IMR-90 (cell line): ENCODE data around the gene ACRBP. TPM values are rescaled to one million over a fixed set of nuclear protein-coding genes. Genes with fewer than 3 reads are reported as not detected.

ENCODE experiments used
- ATAC-seq: fragments of 200-7000 bp; cut with Tn5 transposase; 2 replicates; pipeline ENCODE4 v1.9.1; 2020; ENCODE audit warnings: low read depth, mild to moderate bottlenecking, moderate library complexity
- BruUV-seq: library from RNA; stranded (reverse); fragments of 400-500 nt; replicated peaks from 2 replicates; lab custom pipeline; 2021; lab: Mats Ljungman, UMichigan
- CTCF ChIA-PET: fragments of 300-600 bp; formaldehyde crosslinking; extraction: SDS; loops from one replicate; lab custom pipeline; 2021; ENCODE audit warnings: antibody characterized with exemption; lab: Yijun Ruan, JAX
- POLR2A ChIA-PET: fragments of 300-600 bp; sonication (Branson Sonifier 250); formaldehyde crosslinking; loops from one replicate; lab custom pipeline; 2022; ENCODE audit warnings: antibody characterized with exemption; ENCODE audit not compliant: unreplicated experiment; lab: Charles Lee
- DNase-seq: peaks from one replicate; pipeline ENCODE4 v3.0.0; 2013
- H2AFZ ChIP-seq: replicated peaks from 2 replicates; pipeline ENCODE3; 2013; ENCODE audit warnings: low read length, mild to moderate bottlenecking; ENCODE audit not compliant: poor library complexity
- H2AK5ac ChIP-seq: 2 replicates; pipeline ENCODE4 v1.6.1; 2013; ENCODE audit warnings: low read depth, low read length, inconsistent platforms
- H2AK9ac ChIP-seq: replicated peaks from 2 replicates; pipeline ENCODE3; 2013; ENCODE audit warnings: mild to moderate bottlenecking, low read depth, low read length, moderate library complexity; ENCODE audit not compliant: poor library complexity
- H2BK120ac ChIP-seq: 2 replicates; pipeline ENCODE4 v1.6.1; 2013; ENCODE audit warnings: low read depth, low read length, inconsistent platforms
- H2BK15ac ChIP-seq: 3 replicates; pipeline ENCODE4 v1.6.1; 2013; ENCODE audit warnings: low read depth, low read length, inconsistent platforms
- H2BK20ac ChIP-seq: 2 replicates; pipeline ENCODE4 v1.6.1; 2013; ENCODE audit warnings: low read depth, mild to moderate bottlenecking, inconsistent platforms, low read length, moderate library complexity
- H2BK5ac ChIP-seq: 2 replicates; pipeline ENCODE4 v1.6.1; 2013; ENCODE audit warnings: mild to moderate bottlenecking, low read depth, low read length, inconsistent platforms; ENCODE audit not compliant: poor library complexity, severe bottlenecking
- H3K14ac ChIP-seq: replicated peaks from 2 replicates; pipeline ENCODE4 v1.6.1; 2013; ENCODE audit warnings: low read depth, low read length, inconsistent platforms
- H3K18ac ChIP-seq: 2 replicates; pipeline ENCODE4 v1.6.1; 2013; ENCODE audit warnings: low read depth, low read length, control low read depth
- H3K23ac ChIP-seq: 2 replicates; pipeline ENCODE4 v1.6.1; 2013; ENCODE audit warnings: low read depth, low read length, inconsistent platforms
- H3K27ac ChIP-seq: 2 replicates; pipeline ENCODE4 v1.5.1; 2013; ENCODE audit warnings: mild to moderate bottlenecking, control low read depth, low read length; ENCODE audit not compliant: insufficient read depth
- H3K27me3 ChIP-seq: 2 replicates; pipeline ENCODE4 v1.6.1; 2013; ENCODE audit warnings: low read length; ENCODE audit not compliant: control insufficient read depth, insufficient read depth
- H3K36me3 ChIP-seq: 2 replicates; pipeline ENCODE4 v1.6.1; 2013; ENCODE audit warnings: low read length, mixed read lengths; ENCODE audit not compliant: control insufficient read depth, insufficient read depth
- H3K4ac ChIP-seq: 2 replicates; pipeline ENCODE4 v1.6.1; 2013; ENCODE audit warnings: low read depth, low read length, inconsistent platforms
- H3K4me1 ChIP-seq: 2 replicates; pipeline ENCODE4 v1.6.1; 2013; ENCODE audit warnings: low read length, mixed read lengths; ENCODE audit not compliant: control insufficient read depth, insufficient read depth
- H3K4me2 ChIP-seq: 2 replicates; pipeline ENCODE4 v1.6.1; 2013; ENCODE audit warnings: low read depth, mild to moderate bottlenecking, control low read depth, low read length, moderate library complexity
- H3K4me3 ChIP-seq: 2 replicates; pipeline ENCODE4 v1.5.1; 2013; ENCODE audit warnings: low read depth, mild to moderate bottlenecking, control low read depth, low read length, moderate library complexity; ENCODE audit not compliant: insufficient read depth
- H3K56ac ChIP-seq: 2 replicates; pipeline ENCODE4 v1.6.1; 2013; ENCODE audit warnings: low read length, inconsistent platforms; ENCODE audit not compliant: insufficient read depth; ENCODE audit errors: extremely low read depth
- H3K79me1 ChIP-seq, 2 experiments: 2 replicates each; pipeline ENCODE4 v1.6.1; 2013; ENCODE audit warnings: low read length in 2 of 2, inconsistent platforms in 1 of 2, low read depth in 1 of 2
- H3K9ac ChIP-seq: 2 replicates; pipeline ENCODE4 v1.6.1; 2013; ENCODE audit warnings: low read depth, low read length, control low read depth
- H3K9me1 ChIP-seq: 2 replicates; pipeline ENCODE4 v1.6.1; 2013; ENCODE audit warnings: low read length, inconsistent platforms; ENCODE audit not compliant: insufficient read depth
- H3K9me3 ChIP-seq: 2 replicates; pipeline ENCODE4 v1.6.1; 2013; ENCODE audit warnings: low read length; ENCODE audit not compliant: control insufficient read depth, insufficient read depth
- H4K20me1 ChIP-seq: 2 replicates; pipeline ENCODE4 v1.6.1; 2013; ENCODE audit warnings: low read length, inconsistent platforms; ENCODE audit not compliant: insufficient read depth
- H4K5ac ChIP-seq: 2 replicates; pipeline ENCODE4 v1.6.1; 2013; ENCODE audit warnings: mild to moderate bottlenecking, low read depth, low read length, control low read depth
- H4K8ac ChIP-seq, 2 experiments: 2 replicates each; pipeline ENCODE4 v1.6.1; 2013; ENCODE audit warnings: low read depth in 2 of 2, low read length in 2 of 2, control low read depth in 1 of 2, inconsistent platforms in 1 of 2
- H4K91ac ChIP-seq: 2 replicates; pipeline ENCODE4 v1.6.1; 2013; ENCODE audit warnings: low read depth, low read length, inconsistent platforms; ENCODE audit not compliant: insufficient read depth
- BHLHE40 ChIP-seq: fragments of 150-350 bp; IDR thresholded peaks from 2 replicates; pipeline ENCODE4 v1.6.1; 2016; ENCODE audit warnings: mild to moderate bottlenecking, low read depth, low read length
- CEBPB ChIP-seq: IDR thresholded peaks from 2 replicates; pipeline ENCODE4 v1.6.1; 2012; ENCODE audit warnings: low read depth, low read length, improper control_type of control experiment
- CHD1 ChIP-seq: IDR thresholded peaks from 2 replicates; pipeline ENCODE4 v1.6.1; 2012; ENCODE audit warnings: low read depth, low read length, improper control_type of control experiment
- CTCF ChIP-seq: conservative IDR thresholded peaks from 2 replicates; pipeline ENCODE4 v1.5.1; 2012; ENCODE audit warnings: mild to moderate bottlenecking, low read depth, low read length, improper control_type of control experiment
- FOS ChIP-seq: fragments of 150-350 bp; IDR thresholded peaks from 2 replicates; pipeline ENCODE4 v1.6.1; 2016; ENCODE audit warnings: low read depth, low read length
- MAFK ChIP-seq: IDR thresholded peaks from 2 replicates; pipeline ENCODE4 v1.6.1; 2012; ENCODE audit warnings: low read depth, low read length, improper control_type of control experiment
- MAZ ChIP-seq: IDR thresholded peaks from 2 replicates; pipeline ENCODE4 v1.6.1; 2012; ENCODE audit warnings: low read depth, mild to moderate bottlenecking, low read length, improper control_type of control experiment, moderate library complexity, borderline replicate concordance
- MXI1 ChIP-seq: IDR thresholded peaks from 2 replicates; pipeline ENCODE4 v1.6.1; 2012; ENCODE audit warnings: low read depth, mild to moderate bottlenecking, low read length, moderate library complexity, borderline replicate concordance
- NFE2L2 ChIP-seq: fragments of 150-350 bp; IDR thresholded peaks from 2 replicates; pipeline ENCODE4 v1.6.1; 2016; ENCODE audit warnings: low read depth, mild to moderate bottlenecking, low read length
- POLR2A ChIP-seq: IDR thresholded peaks from 2 replicates; pipeline ENCODE4 v1.6.1; 2012; ENCODE audit warnings: mild to moderate bottlenecking, low read depth, low read length
- RAD21 ChIP-seq: IDR thresholded peaks from 2 replicates; pipeline ENCODE4 v1.6.1; 2012; ENCODE audit warnings: low read length, improper control_type of control experiment
- RFX5 ChIP-seq: IDR thresholded peaks from 2 replicates; pipeline ENCODE4 v1.8.0; 2012; ENCODE audit warnings: low read depth, mild to moderate bottlenecking, low read length, moderate library complexity
- SMC3 ChIP-seq: fragments of 150-350 bp; IDR thresholded peaks from 2 replicates; pipeline ENCODE4 v1.6.1; 2016; ENCODE audit warnings: low read depth, mild to moderate bottlenecking, antibody characterized with exemption, low read length, moderate library complexity
- USF2 ChIP-seq: fragments of 150-350 bp; IDR thresholded peaks from 2 replicates; pipeline ENCODE4 v1.6.1; 2017; ENCODE audit warnings: mild to moderate bottlenecking, antibody characterized with exemption, low read length, low read depth
- WGBS, 2 experiments: methylation state at CpG; one replicate each; pipeline versions ENCODE4 v1.1.5 to v1.1.7; 2013; ENCODE audit warnings: missing lambda C conversion rate in 2 of 2; ENCODE audit not compliant: insufficient read length in 1 of 2; ENCODE audit errors: extremely low coverage in 2 of 2; 5-methylcytosine and 5-hydroxymethylcytosine counted together
- dilution Hi-C: fragments of 300-500 bp; cut with HindIII; formaldehyde crosslinking; loops from one replicate; pipeline ENCODE4 v1.14.3; 2018; ENCODE audit warnings: low sequenced_read_pairs; ENCODE audit not compliant: unreplicated experiment
- in situ Hi-C: fragments of 300-500 bp; cut with MboI; formaldehyde crosslinking; loops from 3 replicates; pipeline ENCODE4 v1.14.3; 2019; ENCODE audit warnings: low sequenced_read_pairs, inconsistent platforms, mixed read lengths
- intact Hi-C: fragments of 100-400 bp; cut with micrococcal nuclease; formaldehyde crosslinking; loops from 2 replicates; pipeline ENCODE4 v1.10.0; 2022
- polyA plus RNA-seq, 3 experiments: library from polyadenylated mRNA; depleted of rRNA; stranded (reverse); fragments of >200 nt; gene quantifications; 2 replicates each; pipeline ENCODE4 v1.2.3, GENCODE V29; 2012; ENCODE audit warnings: low replicate concordance in 1 of 3
- total RNA-seq: library from RNA; depleted of rRNA; stranded (reverse); fragments of >200 nt; gene quantifications from 2 replicates; pipeline ENCODE4 v1.2.3, GENCODE V29; 2012

The ACRBP gene
- total and polyA plus RNA-seq, 2 of the 4 experiments (the other 2 are of a cell fraction), result 0.38 TPM; not detected in 1

GRCh38 chr12:6604259-6605029, 42.8 kb downstream of the ACRBP start:
- Histone ChIP-seq H3K79me1 (peaks cover 47 to 69% of the 10 kb centered on the region in 2 experiments), H2AFZ (peak overlapping the region; percentile 52), H2AK5ac (peak overlapping the region; percentile 35; the same call in 1 of the 2 replicates), H4K5ac (no peak overlapping the region), H2BK5ac (no peak overlapping the region), H4K8ac (peak overlapping the region in 1 of 2 experiments; percentile 13; a peak in 1 of 4 replicates), H3K56ac (no peak overlapping the region), H3K4ac (peak overlapping the region; percentile 55), H3K4me2 (peak overlapping the region; percentile 79), H3K14ac (peak overlapping the region; percentile 86), H2AK9ac (peak overlapping the region; percentile 73), H3K18ac (no peak overlapping the region), H3K9me3 (no peaks in the 10 kb centered on the region), H2BK15ac (no peak overlapping the region), H3K9me1 (peaks cover 23% of the 10 kb centered on the region), H3K27me3 (no peaks in the 10 kb centered on the region), H3K27ac (0 out of 2 replicates have a peak overlapping the region, but pooled peaks have one; percentile 7), H4K20me1 (peaks cover 50% of the 10 kb centered on the region), H3K36me3 (peaks cover 40% of the 10 kb centered on the region), H3K4me3 (peak overlapping the region; percentile 17; the same call in 1 of the 2 replicates), H2BK20ac (peak overlapping the region; percentile 6; the same call in 1 of the 2 replicates), H3K4me1 (peaks cover 11% of the 10 kb centered on the region), H3K23ac (peak overlapping the region; percentile 89), H4K91ac (no peak overlapping the region), H3K9ac (peak overlapping the region; percentile 42; the same call in 1 of the 2 replicates), H2BK120ac (no peak overlapping the region)
- ATAC-seq, result no peak
- POLR2A ChIA-PET, result interaction anchor here (0.7 kb wide), 1 partner anchor 54 kb away, joined by 3 read pairs; no protein-coding TSS in a partner anchor
- WGBS, 2 experiments, result 35% methylated on average over 4 of the region's 6 CpGs; no CpG with 5 or more reads in 1 of the 2 experiments
- CTCF ChIA-PET, result interaction anchor here (0.6 kb wide), 1 partner anchor 22 kb away, joined by 4 read pairs; no protein-coding TSS in a partner anchor
- dilution Hi-C loops, result no loop called here
- intact Hi-C loops, result loop anchor here (5.0 kb wide), 1 partner anchor 47 kb away; the partner anchor contains the start of gene IFFO1
- in situ Hi-C loops, result no loop called here
- DNase-seq, result no peak
- BruUV-seq, result no TSS peak
- TF ChIP-seq SMC3 (no peak), NFE2L2 (no peak), CHD1 (no peak), FOS (no peak), RAD21 (no peak), MXI1 (no peak), MAFK (no peak), USF2 (no peak), RFX5 (no peak), CTCF (no peak), CEBPB (no peak), BHLHE40 (no peak), MAZ (no peak), POLR2A (no peak)
